MV-4-11 (cell line): ENCODE results near the gene KIF3C.
"Not testable (repeated sequence)": the region's sequence is repeated elsewhere in the genome, so short reads cannot be mapped to it uniquely, and the experiment has no call there.

Experiments
- DNase-seq: peaks from one replicate; lab custom pipeline; 2025; lab: John Stamatoyannopoulos, UW

Gene KIF3C

GRCh38 chr2:25982273-25982967, at the start of gene KIF3C:
Gene KIF3C (minus strand): TSS chr2:25982497. CDS start chr2:25981917, 580 bp downstream.
- DNase-seq: peak; percentile 16

GRCh38 chr2:26028083-26028482, 45.8 kb upstream of the KIF3C start:
- DNase-seq: not testable (repeated sequence)

GRCh38 chr2:26025509-26025908, 43.2 kb upstream of the KIF3C start:
- no peak for DNase-seq

- DNase-seq: no peak
Measured at GRCh38 chr2:26024260-26024659, 42.0 kb upstream of the KIF3C start.

- DNase-seq: no peak
Measured at GRCh38 chr2:26020231-26020640, 37.9 kb upstream of the KIF3C start.

- DNase-seq: peak; percentile 32
Measured at GRCh38 chr2:26018184-26019055, 36.1 kb upstream of the KIF3C start.

GRCh38 chr2:26017464-26018183, 35.3 kb upstream of the KIF3C start:
- DNase-seq: no peak

GRCh38 chr2:26016706-26017045, 34.4 kb upstream of the KIF3C start:
- not testable (repeated sequence) for DNase-seq

- DNase-seq: no peak
Measured at GRCh38 chr2:26016012-26016705, 33.9 kb upstream of the KIF3C start.

GRCh38 chr2:26013668-26014067, 31.4 kb upstream of the KIF3C start:
- no peak for DNase-seq

- peak; percentile 46 for DNase-seq
Measured at GRCh38 chr2:26011990-26012856, 29.9 kb upstream of the KIF3C start.

GRCh38 chr2:26011609-26011989, 29.3 kb upstream of the KIF3C start:
- no peak for DNase-seq

GRCh38 chr2:26010943-26011342, 28.6 kb upstream of the KIF3C start:
- no peak for DNase-seq

GRCh38 chr2:26009567-26009963, 27.3 kb upstream of the KIF3C start:
- DNase-seq: no peak

- DNase-seq: peak; percentile 99
Measured at GRCh38 chr2:26008851-26009566, 26.7 kb upstream of the KIF3C start.

- no peak for DNase-seq
Measured at GRCh38 chr2:26008095-26008494, 25.8 kb upstream of the KIF3C start.

- DNase-seq: peak; percentile 86
Measured at GRCh38 chr2:26002632-26003310, 20.5 kb upstream of the KIF3C start.

- DNase-seq: peak; percentile 22
Measured at GRCh38 chr2:26001743-26002351, 19.6 kb upstream of the KIF3C start.

- no peak for DNase-seq
Measured at GRCh38 chr2:26000561-26001082, 18.3 kb upstream of the KIF3C start.
